Suprapubic skin (tissue), 4 donors: ENCODE results near the gene SRSF4. TPM values are rescaled to one million over a fixed set of nuclear protein-coding genes. Genes with fewer than 3 reads are reported as not detected.

Experiments
- DNase-seq, 2 donors: peaks; one replicate each; pipeline ENCODE4 v3.0.0-alpha.2; 2019; ENCODE audit warnings: low spot score in 2 of 2
- H3K27ac ChIP-seq: fragments of 200-600 bp; sonication (generic); one replicate; pipeline ENCODE4 v1.5.1; 2019
- H3K27me3 ChIP-seq: fragments of 200-600 bp; sonication (generic); one replicate; pipeline ENCODE4 v1.5.1; 2019
- H3K36me3 ChIP-seq: fragments of 200-600 bp; sonication (generic); one replicate; pipeline ENCODE4 v1.5.1; 2019
- H3K4me1 ChIP-seq: fragments of 200-600 bp; sonication (generic); one replicate; pipeline ENCODE4 v1.5.1; 2019
- H3K4me3 ChIP-seq: fragments of 200-600 bp; sonication (generic); one replicate; pipeline ENCODE4 v1.5.1; 2019; ENCODE audit warnings: mild to moderate bottlenecking
- H3K9me3 ChIP-seq: fragments of 200-600 bp; sonication (generic); one replicate; pipeline ENCODE4 v1.5.1; 2019
- CTCF ChIP-seq, 2 donors: fragments of 200-600 bp in 1 of 2; fragments of 450-650 bp in 1 of 2; sonication (generic) in 1 of 2; IDR thresholded peaks; one replicate each; pipeline ENCODE4 v1.5.1; 2016 to 2019; ENCODE audit warnings: antibody characterized with exemption in 2 of 2, mild to moderate bottlenecking in 1 of 2, moderate library complexity in 1 of 2
- EP300 ChIP-seq: sonication (generic); formaldehyde crosslinking; IDR thresholded peaks from one replicate; pipeline ENCODE4 v1.6.1; 2017; ENCODE audit warnings: antibody characterized with exemption
- POLR2A ChIP-seq, 2 donors: fragments of 450-650 bp; IDR thresholded peaks; one replicate each; pipeline ENCODE4 v1.6.1; 2017; ENCODE audit warnings: antibody characterized with exemption in 2 of 2, mild to moderate bottlenecking in 2 of 2, moderate library complexity in 2 of 2
- POLR2AphosphoS5 ChIP-seq, 3 donors: sonication (generic); formaldehyde crosslinking; IDR thresholded peaks; one replicate each; pipeline ENCODE4 v1.6.1; 2017; ENCODE audit warnings: antibody characterized with exemption in 3 of 3
- WGBS: methylation state at CpG from one replicate; pipeline ENCODE4 v1.1.5; 2018; 5-methylcytosine and 5-hydroxymethylcytosine counted together
- total RNA-seq, 4 donors: library from RNA; depleted of rRNA; stranded (reverse); fragments of >200 nt; gene quantifications; one replicate each; pipeline ENCODE4 v1.1.0, GENCODE V29; 2016

SRSF4 gene
- total RNA-seq, 4 donors from 2014 or later = 45.7 to 86.1 (median 60.5) TPM

- Histone ChIP-seq H3K27me3 (peaks cover 19% of the 10 kb centered on the region), H3K27ac (peak overlapping the region; percentile 92), H3K36me3 (no peaks in the 10 kb centered on the region), H3K9me3 (no peaks in the 10 kb centered on the region), H3K4me3 (peak overlapping the region; percentile 72), H3K4me1 (peaks cover 43% of the 10 kb centered on the region)
- peak in 1 of 2 donors; percentile 71 for DNase-seq
- WGBS = 3% methylated on average over 20 of the region's 70 CpGs
- TF ChIP-seq POLR2A (IDR thresholded peaks at IDR 0.05) = no peak
Observed at GRCh38 chr1:29123053-29123886, 58.4 kb downstream of the SRSF4 start.

GRCh38 chr1:29122682-29123052 lies 59.0 kb downstream of the SRSF4 start:
- TF ChIP-seq CTCF (IDR thresholded peaks at IDR 0.05) (no peak), EP300 (no peak), POLR2A (IDR thresholded peaks at IDR 0.05) (peak in 1 of 2 donors; percentile 24), POLR2AphosphoS5 (IDR thresholded peaks at IDR 0.05) (peak in 1 of 3 donors; percentile 73)
- H3K4me1 ChIP-seq = peaks cover 43% of the 10 kb centered on the region
- WGBS = 0% methylated on average over 7 of the region's 34 CpGs
- DNase-seq = peak; percentile 88 to 90
- H3K9me3 ChIP-seq = no peaks in the 10 kb centered on the region
- peak overlapping the region; percentile 72 for H3K4me3 ChIP-seq
- H3K36me3 ChIP-seq = no peaks in the 10 kb centered on the region
- peak overlapping the region; percentile 92 for H3K27ac ChIP-seq
- peaks cover 19% of the 10 kb centered on the region for H3K27me3 ChIP-seq

- Histone ChIP-seq H3K4me1 (peaks cover 43% of the 10 kb centered on the region), H3K4me3 (peak overlapping the region; percentile 72), H3K36me3 (no peaks in the 10 kb centered on the region), H3K27ac (peak overlapping the region; percentile 92), H3K27me3 (peaks cover 19% of the 10 kb centered on the region), H3K9me3 (no peaks in the 10 kb centered on the region)
- 0% methylated on average over 18 of the region's 81 CpGs for WGBS
- TF ChIP-seq POLR2AphosphoS5 (IDR thresholded peaks at IDR 0.05) = no peak
- no peak for TF ChIP-seq EP300
- TF ChIP-seq POLR2A (IDR thresholded peaks at IDR 0.05) = no peak
- TF ChIP-seq CTCF (IDR thresholded peaks at IDR 0.05) = no peak
- DNase-seq = peak in 1 of 2 donors; percentile 73
Observed at GRCh38 chr1:29121936-29122681, 59.6 kb downstream of the SRSF4 start.

- Histone ChIP-seq H3K4me3 (peak overlapping the region; percentile 72), H3K27me3 (peaks cover 19% of the 10 kb centered on the region)
- 7% methylated on average over 43 of the region's 59 CpGs for WGBS
Observed at GRCh38 chr1:29121516-29121935, 60.2 kb downstream of the SRSF4 start.

GRCh38 chr1:29120947-29121485 lies 60.7 kb downstream of the SRSF4 start:
- Histone ChIP-seq H3K4me1 (peaks cover 43% of the 10 kb centered on the region), H3K27ac (no peak overlapping the region), H3K9me3 (no peaks in the 10 kb centered on the region), H3K27me3 (peaks cover 19% of the 10 kb centered on the region), H3K4me3 (peak overlapping the region; percentile 72), H3K36me3 (no peaks in the 10 kb centered on the region)
- no peak for TF ChIP-seq EP300
- no peak for TF ChIP-seq POLR2A (IDR thresholded peaks at IDR 0.05)
- peak in 1 of 2 donors; percentile 57 for TF ChIP-seq CTCF (IDR thresholded peaks at IDR 0.05)
- DNase-seq = peak in 1 of 2 donors; percentile 69
- WGBS = 7% methylated on average over 6 of the region's 42 CpGs

More at GRCh38 chr1:29121516-29121935, 60.2 kb downstream of the SRSF4 start:
- Histone ChIP-seq H3K4me1 (peaks cover 43% of the 10 kb centered on the region), H3K9me3 (no peaks in the 10 kb centered on the region), H3K27ac (peak overlapping the region; percentile 92), H3K36me3 (no peaks in the 10 kb centered on the region)
- DNase-seq = no peak
- TF ChIP-seq POLR2AphosphoS5 (IDR thresholded peaks at IDR 0.05) = no peak
- TF ChIP-seq EP300 = no peak
- no peak for TF ChIP-seq POLR2A (IDR thresholded peaks at IDR 0.05)
- no peak for TF ChIP-seq CTCF (IDR thresholded peaks at IDR 0.05)
